WTC11 (cell line): ENCODE measurements around the gene PTGES2.

Experiments
- CREM ChIP-seq: sonication (generic); formaldehyde crosslinking; IDR thresholded peaks from 2 replicates; pipeline ENCODE4 v1.8.1; 2022; ENCODE audit warnings: mild to moderate bottlenecking, missing genetic modification reagents, moderate library complexity
- ESRRA ChIP-seq: sonication (generic); formaldehyde crosslinking; IDR thresholded peaks from 2 replicates; pipeline ENCODE4 v1.8.1; 2022; ENCODE audit warnings: mild to moderate bottlenecking, missing genetic modification reagents, borderline replicate concordance
- FOXJ3 ChIP-seq: sonication (generic); formaldehyde crosslinking; IDR thresholded peaks from 2 replicates; pipeline ENCODE4 v1.9.0; 2021; ENCODE audit warnings: missing genetic modification reagents, mild to moderate bottlenecking, borderline replicate concordance
- NR3C1 ChIP-seq: sonication (generic); formaldehyde crosslinking; conservative IDR thresholded peaks from 2 replicates; pipeline ENCODE4 v1.8.1; 2023; ENCODE audit warnings: low read depth, mild to moderate bottlenecking, missing genetic modification reagents
- TF ChIP-seq, protein P1 (sequence below): fragments of 200-600 bp; IDR thresholded peaks from 2 replicates; pipeline ENCODE4 v1.8.0; 2022; ENCODE audit warnings: antibody characterized with exemption
- TF ChIP-seq, protein P2 (sequence below): fragments of 250-450 bp; sonication (Bioruptor Pico); IDR thresholded peaks from 2 replicates; pipeline ENCODE4 v1.9.0; 2021; ENCODE audit warnings: moderate library complexity, mild to moderate bottlenecking, inconsistent platforms, borderline replicate concordance
- TF ChIP-seq, protein P3 (sequence below): sonication (generic); formaldehyde crosslinking; IDR thresholded peaks from 2 replicates; pipeline ENCODE4 v1.8.1; 2022; ENCODE audit warnings: mild to moderate bottlenecking, missing genetic modification reagents, moderate library complexity, borderline replicate concordance
- TF ChIP-seq, protein P4 (sequence below): sonication (generic); formaldehyde crosslinking; IDR thresholded peaks from 2 replicates; pipeline ENCODE4 v1.8.1; 2022; ENCODE audit warnings: low read depth, missing genetic modification reagents, borderline replicate concordance

DNA sequence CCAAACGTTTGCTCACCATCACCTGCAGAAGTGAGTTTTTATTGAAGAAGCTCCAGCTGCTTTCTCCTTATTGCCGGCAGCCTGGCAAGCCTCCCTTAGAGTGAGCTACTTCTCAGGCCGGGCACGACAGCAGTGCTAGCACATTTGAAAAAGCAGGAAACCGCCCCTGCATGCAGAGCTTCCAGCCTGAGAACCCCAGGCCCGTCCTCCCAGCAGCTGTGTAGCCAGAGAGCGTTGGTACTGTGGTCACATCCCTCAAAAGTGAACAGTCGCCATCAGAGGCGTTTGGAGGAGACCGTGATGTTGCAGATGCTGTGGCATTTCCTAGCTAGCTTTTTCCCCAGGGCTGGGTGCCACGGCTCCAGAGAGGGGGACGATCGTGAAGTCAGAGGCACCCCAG, 36.0 kb downstream of the PTGES2 start:
- TF ChIP-seq, protein P1, sequence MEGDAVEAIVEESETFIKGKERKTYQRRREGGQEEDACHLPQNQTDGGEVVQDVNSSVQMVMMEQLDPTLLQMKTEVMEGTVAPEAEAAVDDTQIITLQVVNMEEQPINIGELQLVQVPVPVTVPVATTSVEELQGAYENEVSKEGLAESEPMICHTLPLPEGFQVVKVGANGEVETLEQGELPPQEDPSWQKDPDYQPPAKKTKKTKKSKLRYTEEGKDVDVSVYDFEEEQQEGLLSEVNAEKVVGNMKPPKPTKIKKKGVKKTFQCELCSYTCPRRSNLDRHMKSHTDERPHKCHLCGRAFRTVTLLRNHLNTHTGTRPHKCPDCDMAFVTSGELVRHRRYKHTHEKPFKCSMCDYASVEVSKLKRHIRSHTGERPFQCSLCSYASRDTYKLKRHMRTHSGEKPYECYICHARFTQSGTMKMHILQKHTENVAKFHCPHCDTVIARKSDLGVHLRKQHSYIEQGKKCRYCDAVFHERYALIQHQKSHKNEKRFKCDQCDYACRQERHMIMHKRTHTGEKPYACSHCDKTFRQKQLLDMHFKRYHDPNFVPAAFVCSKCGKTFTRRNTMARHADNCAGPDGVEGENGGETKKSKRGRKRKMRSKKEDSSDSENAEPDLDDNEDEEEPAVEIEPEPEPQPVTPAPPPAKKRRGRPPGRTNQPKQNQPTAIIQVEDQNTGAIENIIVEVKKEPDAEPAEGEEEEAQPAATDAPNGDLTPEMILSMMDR, result no peak
- TF ChIP-seq, protein P2, sequence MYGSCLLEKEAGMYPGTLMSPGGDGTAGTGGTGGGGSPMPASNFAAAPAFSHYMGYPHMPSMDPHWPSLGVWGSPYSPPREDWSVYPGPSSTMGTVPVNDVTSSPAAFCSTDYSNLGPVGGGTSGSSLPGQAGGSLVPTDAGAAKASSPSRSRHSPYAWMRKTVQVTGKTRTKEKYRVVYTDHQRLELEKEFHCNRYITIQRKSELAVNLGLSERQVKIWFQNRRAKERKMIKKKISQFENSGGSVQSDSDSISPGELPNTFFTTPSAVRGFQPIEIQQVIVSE (CRISPR knock-in tag), result no peak
- TF ChIP-seq NR3C1 (no peak), FOXJ3 (CRISPR knock-in tag) (no peak), ESRRA (no peak), CREM (CRISPR knock-in tag) (no peak)
- TF ChIP-seq, protein P3, sequence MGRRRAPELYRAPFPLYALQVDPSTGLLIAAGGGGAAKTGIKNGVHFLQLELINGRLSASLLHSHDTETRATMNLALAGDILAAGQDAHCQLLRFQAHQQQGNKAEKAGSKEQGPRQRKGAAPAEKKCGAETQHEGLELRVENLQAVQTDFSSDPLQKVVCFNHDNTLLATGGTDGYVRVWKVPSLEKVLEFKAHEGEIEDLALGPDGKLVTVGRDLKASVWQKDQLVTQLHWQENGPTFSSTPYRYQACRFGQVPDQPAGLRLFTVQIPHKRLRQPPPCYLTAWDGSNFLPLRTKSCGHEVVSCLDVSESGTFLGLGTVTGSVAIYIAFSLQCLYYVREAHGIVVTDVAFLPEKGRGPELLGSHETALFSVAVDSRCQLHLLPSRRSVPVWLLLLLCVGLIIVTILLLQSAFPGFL, result no peak
- TF ChIP-seq, protein P4, sequence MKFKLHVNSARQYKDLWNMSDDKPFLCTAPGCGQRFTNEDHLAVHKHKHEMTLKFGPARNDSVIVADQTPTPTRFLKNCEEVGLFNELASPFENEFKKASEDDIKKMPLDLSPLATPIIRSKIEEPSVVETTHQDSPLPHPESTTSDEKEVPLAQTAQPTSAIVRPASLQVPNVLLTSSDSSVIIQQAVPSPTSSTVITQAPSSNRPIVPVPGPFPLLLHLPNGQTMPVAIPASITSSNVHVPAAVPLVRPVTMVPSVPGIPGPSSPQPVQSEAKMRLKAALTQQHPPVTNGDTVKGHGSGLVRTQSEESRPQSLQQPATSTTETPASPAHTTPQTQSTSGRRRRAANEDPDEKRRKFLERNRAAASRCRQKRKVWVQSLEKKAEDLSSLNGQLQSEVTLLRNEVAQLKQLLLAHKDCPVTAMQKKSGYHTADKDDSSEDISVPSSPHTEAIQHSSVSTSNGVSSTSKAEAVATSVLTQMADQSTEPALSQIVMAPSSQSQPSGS (CRISPR knock-in tag), result no peak
